GM12878 (cell line): ENCODE results near the gene PSMD10. TPM values are rescaled to one million over a fixed set of nuclear protein-coding genes. Genes with fewer than 3 reads are reported as not detected.

Source experiments
- CHD4 ChIP-seq: fragments of 200-600 bp; sonication (generic); IDR thresholded peaks from 2 replicates; pipeline ENCODE4 v1.6.1; 2016; ENCODE audit warnings: mild to moderate bottlenecking
- MEF2A ChIP-seq: IDR thresholded peaks from 2 replicates; pipeline ENCODE4 v1.6.1; 2011; ENCODE audit warnings: low read depth, mild to moderate bottlenecking, low read length, moderate library complexity; ENCODE audit not compliant: insufficient read depth
- NR2C2 ChIP-seq: IDR thresholded peaks from 2 replicates; pipeline ENCODE4 v1.6.1; 2011; ENCODE audit warnings: borderline replicate concordance, low read depth; ENCODE audit not compliant: control insufficient read depth, insufficient read length
- POU2F2 ChIP-seq: IDR thresholded peaks from 3 replicates; pipeline ENCODE4 v1.6.1; 2011; ENCODE audit warnings: low read depth, mild to moderate bottlenecking, low read length, borderline replicate concordance
- RFX5 ChIP-seq: IDR thresholded peaks from 2 replicates; pipeline ENCODE4 v1.6.1; 2011; ENCODE audit warnings: low read depth, low read length, improper control_type of control experiment
- SIN3A ChIP-seq: IDR thresholded peaks from 2 replicates; pipeline ENCODE4 v1.6.1; 2012; ENCODE audit warnings: low read depth, low read length, improper control_type of control experiment
- SMC3 ChIP-seq: IDR thresholded peaks from 2 replicates; pipeline ENCODE4 v1.6.1; 2011; ENCODE audit warnings: low read length, improper control_type of control experiment, borderline replicate concordance
- WRNIP1 ChIP-seq: IDR thresholded peaks from 2 replicates; pipeline ENCODE4 v1.6.1; 2011; ENCODE audit warnings: low read depth, low read length, improper control_type of control experiment, borderline replicate concordance
- ZNF24 ChIP-seq: fragments of 450-650 bp; IDR thresholded peaks from 2 replicates; pipeline ENCODE4 v1.6.1; 2017; ENCODE audit warnings: antibody characterized with exemption, mild to moderate bottlenecking
- ZNF274 ChIP-seq: IDR thresholded peaks from one replicate; pipeline ENCODE4 v1.8.0; 2011; ENCODE audit not compliant: insufficient read length, insufficient read depth
- polyA plus RNA-seq, 11 experiments: library from polyadenylated mRNA; depleted of rRNA in 4 of 11; unstranded in 6 of 11; stranded (reverse) in 5 of 11; fragments of >200 nt; fragmentation: Nextera tagmentation in 4 of 11; fragmentation: Illumina TruSeq in 1 of 11; extraction: Ambion mirVana in 4 of 11; extraction: Trizol in 1 of 11; gene quantifications; 1 replicate in 1 of 11; 2 replicates in 10 of 11; pipeline versions ENCODE4 v1.2.1 to v1.2.3, GENCODE V29; 2011 to 2016; ENCODE audit warnings: inconsistent platforms in 2 of 11, missing spikeins in 2 of 11, low read depth in 1 of 11
- total RNA-seq, 4 experiments: library from RNA; depleted of rRNA in 3 of 4; stranded (reverse); fragments of >200 nt in 3 of 4; fragmentation: Illumina TruSeq in 1 of 4; extraction: Trizol in 1 of 4; gene quantifications; 2 replicates each; pipeline versions ENCODE4 v1.2.1 to v1.2.3, GENCODE V29; 2013 to 2021
- TF ChIP-seq, protein P1 (sequence below): fragments of 450-650 bp; conservative IDR thresholded peaks from 2 replicates; pipeline ENCODE4 v1.6.1; 2017; ENCODE audit warnings: mild to moderate bottlenecking, moderate library complexity
- TF ChIP-seq, protein P2 (sequence below): fragments of 450-650 bp; IDR thresholded peaks from 2 replicates; pipeline ENCODE4 v1.6.1; 2018; ENCODE audit warnings: mild to moderate bottlenecking, low read depth, moderate library complexity; ENCODE audit not compliant: partially characterized antibody
- TF ChIP-seq, protein P3 (sequence below): IDR thresholded peaks from 2 replicates; pipeline ENCODE4 v1.6.1; 2011; ENCODE audit warnings: mild to moderate bottlenecking, low read depth, low read length, moderate library complexity; ENCODE audit not compliant: insufficient replicate concordance
- TF ChIP-seq, protein P4 (sequence below): IDR thresholded peaks from 2 replicates; pipeline ENCODE4 v1.6.1; 2012; ENCODE audit warnings: low read depth, low read length, improper control_type of control experiment
- TF ChIP-seq, protein P5 (sequence below): fragments of 450-650 bp; IDR thresholded peaks from 2 replicates; pipeline ENCODE4 v1.6.1; 2017; ENCODE audit warnings: low read depth, mild to moderate bottlenecking, moderate library complexity
- TF ChIP-seq, protein P6 (sequence below): fragments of 450-650 bp; IDR thresholded peaks from 2 replicates; pipeline ENCODE4 v1.6.1; 2017; ENCODE audit warnings: mild to moderate bottlenecking, moderate library complexity

PSMD10 gene
- total and polyA plus RNA-seq, 10 of the 15 experiments (the other 5 are each of a cell fraction or from before 2014, with no cell fraction given): 46.9 to 152 (median 75.4) TPM

DNA sequence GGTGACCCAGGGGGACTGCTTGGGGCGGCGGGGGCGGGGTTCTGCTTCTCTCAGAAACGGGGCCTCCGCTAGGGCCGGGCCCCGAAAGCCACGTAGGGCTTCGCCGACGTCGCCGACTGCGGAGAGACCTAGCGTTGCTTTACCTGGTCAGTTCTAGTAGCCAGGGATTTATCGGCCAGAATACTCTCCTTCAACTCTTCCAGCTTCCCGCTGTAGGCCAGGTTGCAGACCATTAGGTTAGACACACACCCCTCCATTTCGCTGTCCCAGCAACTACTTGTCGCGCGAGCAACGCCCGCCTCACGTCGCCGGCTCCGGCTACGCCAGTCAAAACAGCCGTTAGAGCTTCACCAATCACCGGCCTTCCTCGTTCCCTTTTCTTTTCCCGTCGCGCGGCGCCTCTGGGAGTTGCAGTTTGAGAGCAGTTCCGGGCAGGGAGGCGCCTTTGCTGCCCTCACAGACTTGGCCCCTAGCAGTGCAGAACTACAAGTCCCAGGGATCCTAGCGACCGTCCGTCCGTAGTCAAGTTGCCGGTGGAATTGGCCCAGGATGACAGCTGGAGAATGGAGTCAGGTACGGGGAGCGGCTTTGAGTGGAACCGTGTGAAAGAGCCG is at the start of gene PSMD10, which contains the start of gene ATG4A (continued):
- TF ChIP-seq, protein P1, sequence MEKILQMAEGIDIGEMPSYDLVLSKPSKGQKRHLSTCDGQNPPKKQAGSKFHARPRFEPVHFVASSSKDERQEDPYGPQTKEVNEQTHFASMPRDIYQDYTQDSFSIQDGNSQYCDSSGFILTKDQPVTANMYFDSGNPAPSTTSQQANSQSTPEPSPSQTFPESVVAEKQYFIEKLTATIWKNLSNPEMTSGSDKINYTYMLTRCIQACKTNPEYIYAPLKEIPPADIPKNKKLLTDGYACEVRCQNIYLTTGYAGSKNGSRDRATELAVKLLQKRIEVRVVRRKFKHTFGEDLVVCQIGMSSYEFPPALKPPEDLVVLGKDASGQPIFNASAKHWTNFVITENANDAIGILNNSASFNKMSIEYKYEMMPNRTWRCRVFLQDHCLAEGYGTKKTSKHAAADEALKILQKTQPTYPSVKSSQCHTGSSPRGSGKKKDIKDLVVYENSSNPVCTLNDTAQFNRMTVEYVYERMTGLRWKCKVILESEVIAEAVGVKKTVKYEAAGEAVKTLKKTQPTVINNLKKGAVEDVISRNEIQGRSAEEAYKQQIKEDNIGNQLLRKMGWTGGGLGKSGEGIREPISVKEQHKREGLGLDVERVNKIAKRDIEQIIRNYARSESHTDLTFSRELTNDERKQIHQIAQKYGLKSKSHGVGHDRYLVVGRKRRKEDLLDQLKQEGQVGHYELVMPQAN: no peak; the same call in 1 of the 2 replicates
- TF ChIP-seq, protein P2, sequence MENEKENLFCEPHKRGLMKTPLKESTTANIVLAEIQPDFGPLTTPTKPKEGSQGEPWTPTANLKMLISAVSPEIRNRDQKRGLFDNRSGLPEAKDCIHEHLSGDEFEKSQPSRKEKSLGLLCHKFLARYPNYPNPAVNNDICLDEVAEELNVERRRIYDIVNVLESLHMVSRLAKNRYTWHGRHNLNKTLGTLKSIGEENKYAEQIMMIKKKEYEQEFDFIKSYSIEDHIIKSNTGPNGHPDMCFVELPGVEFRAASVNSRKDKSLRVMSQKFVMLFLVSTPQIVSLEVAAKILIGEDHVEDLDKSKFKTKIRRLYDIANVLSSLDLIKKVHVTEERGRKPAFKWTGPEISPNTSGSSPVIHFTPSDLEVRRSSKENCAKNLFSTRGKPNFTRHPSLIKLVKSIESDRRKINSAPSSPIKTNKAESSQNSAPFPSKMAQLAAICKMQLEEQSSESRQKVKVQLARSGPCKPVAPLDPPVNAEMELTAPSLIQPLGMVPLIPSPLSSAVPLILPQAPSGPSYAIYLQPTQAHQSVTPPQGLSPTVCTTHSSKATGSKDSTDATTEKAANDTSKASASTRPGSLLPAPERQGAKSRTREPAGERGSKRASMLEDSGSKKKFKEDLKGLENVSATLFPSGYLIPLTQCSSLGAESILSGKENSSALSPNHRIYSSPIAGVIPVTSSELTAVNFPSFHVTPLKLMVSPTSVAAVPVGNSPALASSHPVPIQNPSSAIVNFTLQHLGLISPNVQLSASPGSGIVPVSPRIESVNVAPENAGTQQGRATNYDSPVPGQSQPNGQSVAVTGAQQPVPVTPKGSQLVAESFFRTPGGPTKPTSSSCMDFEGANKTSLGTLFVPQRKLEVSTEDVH: peak; percentile 32
- TF ChIP-seq WRNIP1: no peak
- TF ChIP-seq, protein P3, sequence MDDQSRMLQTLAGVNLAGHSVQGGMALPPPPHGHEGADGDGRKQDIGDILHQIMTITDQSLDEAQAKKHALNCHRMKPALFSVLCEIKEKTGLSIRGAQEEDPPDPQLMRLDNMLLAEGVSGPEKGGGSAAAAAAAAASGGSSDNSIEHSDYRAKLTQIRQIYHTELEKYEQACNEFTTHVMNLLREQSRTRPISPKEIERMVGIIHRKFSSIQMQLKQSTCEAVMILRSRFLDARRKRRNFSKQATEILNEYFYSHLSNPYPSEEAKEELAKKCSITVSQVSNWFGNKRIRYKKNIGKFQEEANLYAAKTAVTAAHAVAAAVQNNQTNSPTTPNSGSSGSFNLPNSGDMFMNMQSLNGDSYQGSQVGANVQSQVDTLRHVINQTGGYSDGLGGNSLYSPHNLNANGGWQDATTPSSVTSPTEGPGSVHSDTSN: peak; percentile 75
- TF ChIP-seq NR2C2: no peak
- TF ChIP-seq RFX5: 0 out of 2 replicates have a peak, but pooled peaks have one; percentile 34
- no peak for TF ChIP-seq CHD4
- TF ChIP-seq POU2F2: no peak; the same call in 2 of the 3 replicates
- TF ChIP-seq SIN3A: no peak
- TF ChIP-seq, protein P4, sequence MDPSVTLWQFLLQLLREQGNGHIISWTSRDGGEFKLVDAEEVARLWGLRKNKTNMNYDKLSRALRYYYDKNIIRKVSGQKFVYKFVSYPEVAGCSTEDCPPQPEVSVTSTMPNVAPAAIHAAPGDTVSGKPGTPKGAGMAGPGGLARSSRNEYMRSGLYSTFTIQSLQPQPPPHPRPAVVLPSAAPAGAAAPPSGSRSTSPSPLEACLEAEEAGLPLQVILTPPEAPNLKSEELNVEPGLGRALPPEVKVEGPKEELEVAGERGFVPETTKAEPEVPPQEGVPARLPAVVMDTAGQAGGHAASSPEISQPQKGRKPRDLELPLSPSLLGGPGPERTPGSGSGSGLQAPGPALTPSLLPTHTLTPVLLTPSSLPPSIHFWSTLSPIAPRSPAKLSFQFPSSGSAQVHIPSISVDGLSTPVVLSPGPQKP: peak; percentile 72
- TF ChIP-seq MEF2A: no peak
- no peak for TF ChIP-seq ZNF274
- TF ChIP-seq, protein P5, sequence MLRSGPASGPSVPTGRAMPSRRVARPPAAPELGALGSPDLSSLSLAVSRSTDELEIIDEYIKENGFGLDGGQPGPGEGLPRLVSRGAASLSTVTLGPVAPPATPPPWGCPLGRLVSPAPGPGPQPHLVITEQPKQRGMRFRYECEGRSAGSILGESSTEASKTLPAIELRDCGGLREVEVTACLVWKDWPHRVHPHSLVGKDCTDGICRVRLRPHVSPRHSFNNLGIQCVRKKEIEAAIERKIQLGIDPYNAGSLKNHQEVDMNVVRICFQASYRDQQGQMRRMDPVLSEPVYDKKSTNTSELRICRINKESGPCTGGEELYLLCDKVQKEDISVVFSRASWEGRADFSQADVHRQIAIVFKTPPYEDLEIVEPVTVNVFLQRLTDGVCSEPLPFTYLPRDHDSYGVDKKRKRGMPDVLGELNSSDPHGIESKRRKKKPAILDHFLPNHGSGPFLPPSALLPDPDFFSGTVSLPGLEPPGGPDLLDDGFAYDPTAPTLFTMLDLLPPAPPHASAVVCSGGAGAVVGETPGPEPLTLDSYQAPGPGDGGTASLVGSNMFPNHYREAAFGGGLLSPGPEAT: peak; percentile 60; the same call in 1 of the 2 replicates
- no peak for TF ChIP-seq ZNF24
- no peak for TF ChIP-seq SMC3
- TF ChIP-seq, protein P6, sequence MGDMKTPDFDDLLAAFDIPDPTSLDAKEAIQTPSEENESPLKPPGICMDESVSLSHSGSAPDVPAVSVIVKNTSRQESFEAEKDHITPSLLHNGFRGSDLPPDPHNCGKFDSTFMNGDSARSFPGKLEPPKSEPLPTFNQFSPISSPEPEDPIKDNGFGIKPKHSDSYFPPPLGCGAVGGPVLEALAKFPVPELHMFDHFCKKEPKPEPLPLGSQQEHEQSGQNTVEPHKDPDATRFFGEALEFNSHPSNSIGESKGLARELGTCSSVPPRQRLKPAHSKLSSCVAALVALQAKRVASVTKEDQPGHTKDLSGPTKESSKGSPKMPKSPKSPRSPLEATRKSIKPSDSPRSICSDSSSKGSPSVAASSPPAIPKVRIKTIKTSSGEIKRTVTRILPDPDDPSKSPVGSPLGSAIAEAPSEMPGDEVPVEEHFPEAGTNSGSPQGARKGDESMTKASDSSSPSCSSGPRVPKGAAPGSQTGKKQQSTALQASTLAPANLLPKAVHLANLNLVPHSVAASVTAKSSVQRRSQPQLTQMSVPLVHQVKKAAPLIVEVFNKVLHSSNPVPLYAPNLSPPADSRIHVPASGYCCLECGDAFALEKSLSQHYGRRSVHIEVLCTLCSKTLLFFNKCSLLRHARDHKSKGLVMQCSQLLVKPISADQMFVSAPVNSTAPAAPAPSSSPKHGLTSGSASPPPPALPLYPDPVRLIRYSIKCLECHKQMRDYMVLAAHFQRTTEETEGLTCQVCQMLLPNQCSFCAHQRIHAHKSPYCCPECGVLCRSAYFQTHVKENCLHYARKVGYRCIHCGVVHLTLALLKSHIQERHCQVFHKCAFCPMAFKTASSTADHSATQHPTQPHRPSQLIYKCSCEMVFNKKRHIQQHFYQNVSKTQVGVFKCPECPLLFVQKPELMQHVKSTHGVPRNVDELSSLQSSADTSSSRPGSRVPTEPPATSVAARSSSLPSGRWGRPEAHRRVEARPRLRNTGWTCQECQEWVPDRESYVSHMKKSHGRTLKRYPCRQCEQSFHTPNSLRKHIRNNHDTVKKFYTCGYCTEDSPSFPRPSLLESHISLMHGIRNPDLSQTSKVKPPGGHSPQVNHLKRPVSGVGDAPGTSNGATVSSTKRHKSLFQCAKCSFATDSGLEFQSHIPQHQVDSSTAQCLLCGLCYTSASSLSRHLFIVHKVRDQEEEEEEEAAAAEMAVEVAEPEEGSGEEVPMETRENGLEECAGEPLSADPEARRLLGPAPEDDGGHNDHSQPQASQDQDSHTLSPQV: no peak
